T-helper 1 cell treated with Interleukin-12 subunit alpha and Interleukin-12 subunit beta and Interleukin-4 antibody, amounts not matched to agents 30 ng/mL and 1 ng/mL, for 36 hours (primary cell): ENCODE results near the gene EPHA4. TPM values are rescaled to one million over a fixed set of nuclear protein-coding genes. Genes with fewer than 3 reads are reported as not detected.

Experiments used
- intact Hi-C: fragments of 100-400 bp; cut with micrococcal nuclease; formaldehyde crosslinking; loops from one replicate; pipeline ENCODE4 v1.15.1; 2024
- total RNA-seq: library from RNA; stranded (reverse); gene quantifications from 2 replicates; pipeline ENCODE4 v1.2.3, GENCODE V29; 2022

EPHA4 gene
- total RNA-seq, result 11.5 TPM in 2 replicates

GRCh38 chr2:221572219-221572820, at the start of gene EPHA4:
Gene EPHA4, minus strand, starts transcription at chr2:221572304. Its CDS starts 56 bp downstream, at chr2:221572248.
- intact Hi-C loops, result loop anchor here (1.0 to 10.0 kb wide), 12 partner anchors 54 to 1975 kb away; partner anchors contain the start of genes ACSL3 and STK11IP

- intact Hi-C loops, result no loop called here
These were observed 45.9 kb upstream of the EPHA4 start for GRCh38 chr2:221618007-221618406.

GRCh38 chr2:221616561-221616960, 44.5 kb upstream of the EPHA4 start:
- intact Hi-C loops, result no loop called here

- intact Hi-C loops, result no loop called here
These were observed 42.2 kb upstream of the EPHA4 start for GRCh38 chr2:221614274-221614673.

- intact Hi-C loops, result no loop called here
These were observed 40.7 kb upstream of the EPHA4 start for GRCh38 chr2:221612800-221613199.

- intact Hi-C loops, result no loop called here
These were observed 40.1 kb upstream of the EPHA4 start for GRCh38 chr2:221612161-221612560.

GRCh38 chr2:221610675-221611074, 38.6 kb upstream of the EPHA4 start:
- intact Hi-C loops, result no loop called here

- intact Hi-C loops, result no loop called here
These were observed 38.2 kb upstream of the EPHA4 start for GRCh38 chr2:221610255-221610654.

GRCh38 chr2:221608442-221608841, 36.3 kb upstream of the EPHA4 start:
- intact Hi-C loops, result no loop called here

GRCh38 chr2:221606424-221606823, 34.3 kb upstream of the EPHA4 start:
- intact Hi-C loops, result no loop called here

- intact Hi-C loops, result no loop called here
These were observed 33.7 kb upstream of the EPHA4 start for GRCh38 chr2:221605751-221606240.

- intact Hi-C loops, result no loop called here
These were observed 30.8 kb upstream of the EPHA4 start for GRCh38 chr2:221602938-221603337.

- intact Hi-C loops, result no loop called here
These were observed 29.3 kb upstream of the EPHA4 start for GRCh38 chr2:221601376-221601775.

GRCh38 chr2:221600388-221600787, 28.3 kb upstream of the EPHA4 start:
- intact Hi-C loops, result no loop called here

GRCh38 chr2:221596192-221596591, 24.1 kb upstream of the EPHA4 start:
- intact Hi-C loops, result no loop called here

GRCh38 chr2:221590861-221591365, 18.8 kb upstream of the EPHA4 start:
- intact Hi-C loops, result no loop called here

- intact Hi-C loops, result no loop called here
These were observed 17.6 kb upstream of the EPHA4 start for GRCh38 chr2:221589696-221590095.

- intact Hi-C loops, result no loop called here
These were observed 16.3 kb upstream of the EPHA4 start for GRCh38 chr2:221588306-221588985.

- intact Hi-C loops, result no loop called here
These were observed 9.9 kb upstream of the EPHA4 start for GRCh38 chr2:221581986-221582385.

GRCh38 chr2:221574231-221574570, 2.1 kb upstream of the EPHA4 start:
- intact Hi-C loops, result loop anchor here (5.0 to 10.0 kb wide), 7 partner anchors 112 to 1977 kb away; partner anchors contain the start of genes ACSL3 and STK11IP

GRCh38 chr2:221573430-221574230, 1.5 kb upstream of the EPHA4 start:
- intact Hi-C loops, result loop anchor here (1.0 to 10.0 kb wide), 8 partner anchors 111 to 1976 kb away; partner anchors contain the start of genes ACSL3 and STK11IP
